GM12801 (cell line): ENCODE measurements around the gene SUCNR1.

ENCODE experiments used
- TF ChIP-seq, protein P1 (sequence below): IDR thresholded peaks from one replicate; pipeline ENCODE4 v1.5.1; 2011; ENCODE audit warnings: control low read depth; ENCODE audit not compliant: insufficient read length; ENCODE audit errors: extremely low read depth

SUCNR1 gene

DNA sequence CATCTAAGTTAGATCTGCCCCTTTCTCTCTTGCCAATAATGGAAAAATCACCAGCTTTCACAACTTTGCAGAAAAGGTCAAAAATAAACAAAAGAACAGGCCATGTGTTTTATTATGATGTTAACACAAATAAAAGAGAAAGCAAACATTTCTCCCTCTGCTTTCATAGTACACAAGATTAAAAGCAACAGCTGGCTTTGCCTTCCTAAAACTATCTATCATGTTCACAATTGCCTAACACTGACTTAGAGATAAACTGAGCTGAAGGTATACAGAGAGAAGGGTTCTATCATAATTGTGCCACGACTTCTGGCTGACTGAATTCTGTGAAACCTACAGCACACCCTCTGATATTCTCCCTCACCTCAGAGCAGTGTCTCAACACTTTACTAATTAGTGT lies 30.2 kb upstream of the SUCNR1 start:
- TF ChIP-seq, protein P1, sequence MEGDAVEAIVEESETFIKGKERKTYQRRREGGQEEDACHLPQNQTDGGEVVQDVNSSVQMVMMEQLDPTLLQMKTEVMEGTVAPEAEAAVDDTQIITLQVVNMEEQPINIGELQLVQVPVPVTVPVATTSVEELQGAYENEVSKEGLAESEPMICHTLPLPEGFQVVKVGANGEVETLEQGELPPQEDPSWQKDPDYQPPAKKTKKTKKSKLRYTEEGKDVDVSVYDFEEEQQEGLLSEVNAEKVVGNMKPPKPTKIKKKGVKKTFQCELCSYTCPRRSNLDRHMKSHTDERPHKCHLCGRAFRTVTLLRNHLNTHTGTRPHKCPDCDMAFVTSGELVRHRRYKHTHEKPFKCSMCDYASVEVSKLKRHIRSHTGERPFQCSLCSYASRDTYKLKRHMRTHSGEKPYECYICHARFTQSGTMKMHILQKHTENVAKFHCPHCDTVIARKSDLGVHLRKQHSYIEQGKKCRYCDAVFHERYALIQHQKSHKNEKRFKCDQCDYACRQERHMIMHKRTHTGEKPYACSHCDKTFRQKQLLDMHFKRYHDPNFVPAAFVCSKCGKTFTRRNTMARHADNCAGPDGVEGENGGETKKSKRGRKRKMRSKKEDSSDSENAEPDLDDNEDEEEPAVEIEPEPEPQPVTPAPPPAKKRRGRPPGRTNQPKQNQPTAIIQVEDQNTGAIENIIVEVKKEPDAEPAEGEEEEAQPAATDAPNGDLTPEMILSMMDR: no peak

DNA sequence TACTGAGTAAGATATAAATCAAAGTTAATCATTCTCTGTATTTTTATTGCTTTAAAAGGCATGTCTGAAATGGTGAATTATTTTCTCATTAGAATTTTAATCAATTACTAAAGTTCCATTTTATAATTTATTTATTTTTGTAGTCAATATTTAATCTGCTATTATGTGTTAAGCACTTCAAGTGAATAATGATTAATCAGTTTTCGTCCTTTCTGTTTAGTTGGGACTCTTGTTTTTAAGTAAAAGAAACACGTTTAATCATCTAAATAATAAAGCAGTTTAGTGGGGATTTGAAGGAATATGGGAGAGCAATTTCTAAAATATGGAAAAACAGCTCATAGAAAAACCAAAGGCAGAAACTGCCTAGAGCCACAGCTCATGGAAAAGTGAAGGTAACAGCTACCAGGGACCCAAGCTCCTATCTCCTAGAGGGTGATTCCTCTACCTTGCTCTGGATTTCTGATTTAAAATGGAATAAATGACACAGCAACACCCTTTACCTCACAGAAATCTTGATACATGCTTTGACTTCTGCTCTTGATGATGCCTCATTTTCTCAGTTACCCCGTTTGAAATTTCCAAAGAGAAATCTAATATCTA lies 28.0 kb upstream of the SUCNR1 start:
- TF ChIP-seq, protein P1: no peak

DNA sequence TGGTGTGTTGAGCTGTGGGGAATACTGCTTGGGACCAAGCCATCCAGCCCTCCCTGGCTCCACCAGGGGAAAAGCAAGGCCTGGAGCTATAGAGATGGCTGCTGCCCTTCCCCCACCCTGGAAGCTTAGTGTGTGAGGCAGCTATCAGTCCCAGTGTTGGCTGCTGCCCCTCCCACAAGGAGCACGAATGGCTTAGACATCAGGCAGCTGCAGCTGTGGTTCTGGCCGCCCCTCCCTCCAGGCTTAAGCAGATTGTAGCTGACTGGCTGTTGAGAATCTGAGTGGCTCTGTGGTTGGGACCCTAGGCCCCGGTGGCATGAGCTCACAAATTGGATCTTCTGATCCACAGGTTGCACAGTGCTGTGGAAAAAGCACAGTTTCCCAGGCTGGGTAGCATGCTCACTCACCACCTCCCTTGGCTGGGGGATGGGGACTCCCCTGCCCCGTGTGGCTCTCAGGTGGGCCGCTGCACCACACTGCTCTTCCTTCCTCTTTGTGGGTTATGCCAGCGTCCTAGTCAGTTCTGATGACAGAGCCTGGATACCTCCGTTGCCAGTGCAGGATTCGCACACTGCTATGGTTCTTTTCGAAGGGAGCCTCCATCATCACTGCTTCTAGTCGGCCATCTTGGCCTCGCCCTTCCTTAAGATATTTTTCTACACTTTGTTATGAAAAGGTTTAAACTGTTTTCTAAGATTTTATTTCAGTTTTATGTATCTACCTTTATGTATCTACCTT lies 21.2 kb upstream of the SUCNR1 start:
- TF ChIP-seq, protein P1: no peak

DNA sequence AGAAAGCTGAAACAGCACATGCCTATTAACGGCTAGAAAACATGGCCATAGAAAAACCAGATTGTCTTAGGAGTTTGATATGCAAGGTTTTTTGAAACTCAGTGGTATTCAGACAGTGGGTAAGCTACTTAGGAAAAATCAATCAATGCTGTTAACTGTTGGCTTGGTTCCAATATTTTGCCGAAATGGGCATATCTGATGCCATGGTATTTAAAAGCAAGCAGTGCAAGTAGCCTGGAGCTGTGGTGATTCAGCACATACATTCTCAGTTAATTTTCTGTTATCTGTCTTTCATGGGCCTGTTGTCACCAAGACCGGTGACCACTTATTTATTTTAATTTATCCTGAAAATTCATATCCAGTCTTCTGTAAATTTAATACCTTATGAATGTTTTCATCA lies 17.3 kb upstream of the SUCNR1 start:
- TF ChIP-seq, protein P1: no peak

DNA sequence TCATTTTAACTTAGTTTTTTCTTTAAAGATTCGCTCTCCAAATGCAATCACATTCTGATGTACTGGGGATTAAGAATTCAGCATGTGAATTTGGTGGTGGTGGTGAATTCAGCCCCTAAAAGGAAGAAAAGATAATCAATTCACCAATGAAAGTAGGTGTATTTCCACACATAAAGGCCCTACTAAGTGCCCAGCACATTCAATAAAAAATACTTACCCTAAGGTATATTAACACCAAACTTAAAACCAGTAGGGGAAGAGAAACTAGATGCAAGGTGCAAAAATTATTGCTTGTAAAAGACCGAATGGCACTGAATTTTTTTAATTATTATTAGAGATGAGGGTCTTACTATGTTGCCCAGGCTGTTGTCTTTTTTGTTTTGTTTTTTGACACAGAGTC lies 16.8 kb upstream of the SUCNR1 start:
- TF ChIP-seq, protein P1: no peak

DNA sequence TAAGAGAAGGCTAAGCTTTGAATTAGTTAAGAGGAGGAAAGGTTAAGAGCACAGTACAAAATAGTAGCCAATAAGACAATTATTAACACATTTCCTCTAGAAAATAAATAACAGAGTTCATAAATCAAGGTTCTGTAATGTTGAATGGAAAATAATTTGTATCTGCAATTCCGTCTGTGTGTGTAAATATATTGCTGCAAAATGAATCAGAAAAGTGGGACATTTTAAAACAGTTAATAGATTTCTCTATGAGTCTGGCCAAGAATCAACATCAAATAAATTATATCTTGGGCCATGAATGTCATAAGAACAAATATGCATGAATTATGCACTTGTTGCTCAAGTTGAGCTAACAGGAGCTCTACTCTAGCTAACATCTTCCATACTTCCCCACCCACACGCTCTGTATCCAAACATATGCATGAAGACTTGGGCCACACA lies 14.2 kb upstream of the SUCNR1 start:
- TF ChIP-seq, protein P1: no peak

DNA sequence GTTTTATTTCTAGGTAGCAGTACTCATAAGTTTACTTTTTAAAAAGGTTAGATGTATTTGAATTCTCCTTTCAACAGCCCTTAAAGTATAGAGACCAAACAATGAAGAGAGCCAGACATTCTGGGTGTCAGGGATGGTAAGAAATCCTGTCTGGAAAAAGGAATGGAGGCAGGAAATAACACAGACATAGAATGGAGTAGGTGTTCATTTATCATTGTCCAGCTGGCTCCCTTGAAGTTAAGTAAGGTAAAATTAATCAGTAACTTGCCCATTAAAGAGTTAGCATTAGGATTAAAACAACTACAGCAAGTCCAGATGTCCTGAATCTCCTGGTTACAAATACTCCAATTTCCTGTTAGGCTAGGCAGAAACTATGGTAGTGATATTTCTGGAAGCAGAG lies 13.5 kb upstream of the SUCNR1 start:
- TF ChIP-seq, protein P1: no peak
